Raji (cell line): ENCODE results near the gene LIN9.

ENCODE experiments used
- POLR2A ChIP-seq: IDR thresholded peaks from 2 replicates; pipeline ENCODE4 v1.6.1; 2011; ENCODE audit warnings: low read depth, low read length, control low read depth; ENCODE audit not compliant: insufficient read depth

The LIN9 gene

DNA sequence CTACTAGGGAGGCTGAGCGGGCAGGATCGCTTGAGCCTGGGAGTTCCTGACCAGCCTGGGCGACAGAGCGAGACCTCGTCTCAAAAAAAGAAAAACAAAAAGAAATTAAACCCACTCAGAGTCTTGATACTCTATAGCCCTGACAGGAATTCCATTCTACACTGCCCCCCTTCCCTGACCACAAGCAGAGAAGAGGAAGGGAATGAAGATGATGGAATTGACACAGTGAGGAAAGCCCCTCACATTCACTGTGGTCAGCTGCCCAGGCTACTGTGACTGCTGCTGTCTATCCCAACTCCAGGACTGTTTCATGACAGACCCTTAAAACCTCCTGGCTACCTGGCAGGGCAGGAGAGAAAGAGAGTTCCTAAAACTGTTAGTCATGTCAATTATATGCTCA lies 12.1 kb downstream of the LIN9 start:
- no peak for TF ChIP-seq POLR2A

DNA sequence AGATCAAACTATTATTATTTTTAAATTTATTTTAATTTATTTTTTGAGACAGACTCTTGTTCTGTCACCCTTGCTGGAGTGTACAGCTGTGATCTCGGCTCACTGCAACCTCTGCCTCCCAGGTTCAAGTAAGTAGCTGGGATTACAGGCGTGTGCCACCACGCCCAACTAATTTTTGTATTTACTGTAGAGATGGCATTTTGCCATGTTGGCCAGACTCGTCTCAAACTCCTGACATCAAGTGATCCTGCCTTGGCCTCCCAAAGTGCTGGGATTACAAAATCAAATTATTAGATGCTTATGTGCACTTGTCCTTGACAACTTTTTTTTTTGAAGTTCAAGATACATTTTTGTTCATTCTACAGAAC lies 15.4 kb downstream of the LIN9 start:
- no peak for TF ChIP-seq POLR2A

DNA sequence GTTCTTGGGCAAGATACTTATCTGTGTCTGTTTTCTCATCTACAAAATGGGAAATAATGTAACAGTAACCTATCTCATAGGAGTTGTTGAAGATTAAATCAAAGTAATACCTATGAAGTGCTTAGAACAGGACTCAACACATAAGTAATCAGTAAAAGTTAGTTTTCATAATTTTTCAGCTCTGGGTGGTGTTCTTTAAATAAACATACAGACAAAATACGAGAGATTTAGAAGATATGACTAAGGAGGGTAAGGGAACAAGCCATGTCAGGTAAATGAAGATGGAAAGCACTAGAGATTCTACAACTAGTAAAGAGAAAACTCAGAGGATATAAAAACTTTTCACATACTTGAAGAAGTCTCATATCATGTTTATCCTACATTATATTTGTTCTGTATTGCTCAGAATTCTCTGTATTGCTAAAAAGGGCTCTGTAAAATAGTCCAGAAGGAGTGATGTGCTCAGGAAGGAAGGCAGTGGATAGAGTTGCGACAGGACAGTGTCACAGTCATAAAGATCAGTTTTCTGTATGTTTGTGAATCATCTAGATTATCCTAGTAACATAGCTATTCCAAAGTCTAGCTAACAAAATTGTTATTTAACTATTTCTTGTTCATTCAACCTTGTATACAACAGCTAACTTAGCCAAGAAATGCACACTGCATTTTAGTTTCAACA lies 16.0 kb downstream of the LIN9 start:
- no peak for TF ChIP-seq POLR2A

DNA sequence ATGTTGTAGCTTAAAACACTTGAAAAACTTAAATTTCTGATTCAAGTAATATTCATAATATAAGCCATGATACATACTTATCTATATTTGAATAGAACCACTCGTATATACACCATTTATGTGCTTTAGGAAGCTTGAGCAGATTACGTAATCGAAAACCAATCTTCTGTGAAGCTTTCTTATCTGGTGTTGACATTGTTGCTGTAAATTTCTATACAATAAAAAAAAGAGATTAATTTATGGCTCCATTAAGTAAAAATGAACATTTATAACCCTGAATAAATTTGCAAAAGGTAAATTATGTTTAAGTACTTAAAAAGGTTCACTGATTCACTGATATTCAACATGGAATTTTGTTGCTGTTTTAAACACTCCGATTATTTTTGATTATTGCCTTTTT lies 21.4 kb downstream of the LIN9 start:
- no peak for TF ChIP-seq POLR2A

DNA sequence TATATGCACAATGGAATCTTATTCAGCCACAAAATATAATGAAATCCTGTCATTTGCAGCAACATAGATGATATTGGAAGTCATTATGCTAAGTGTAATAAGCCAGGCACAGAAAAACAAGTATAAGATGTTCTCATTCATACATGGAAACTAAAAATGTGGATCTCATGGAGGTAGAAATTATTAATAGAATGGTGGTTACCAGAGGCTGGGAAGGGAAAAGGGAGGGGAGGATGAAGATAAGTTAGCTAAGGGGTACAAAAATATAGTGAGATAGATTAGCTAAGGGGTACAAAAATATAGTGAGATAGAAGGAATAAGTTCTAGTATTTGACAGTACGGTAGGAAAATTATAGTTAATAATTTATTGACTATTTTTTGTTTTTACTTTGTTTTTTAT lies 27.9 kb downstream of the LIN9 start:
- no peak for TF ChIP-seq POLR2A

DNA sequence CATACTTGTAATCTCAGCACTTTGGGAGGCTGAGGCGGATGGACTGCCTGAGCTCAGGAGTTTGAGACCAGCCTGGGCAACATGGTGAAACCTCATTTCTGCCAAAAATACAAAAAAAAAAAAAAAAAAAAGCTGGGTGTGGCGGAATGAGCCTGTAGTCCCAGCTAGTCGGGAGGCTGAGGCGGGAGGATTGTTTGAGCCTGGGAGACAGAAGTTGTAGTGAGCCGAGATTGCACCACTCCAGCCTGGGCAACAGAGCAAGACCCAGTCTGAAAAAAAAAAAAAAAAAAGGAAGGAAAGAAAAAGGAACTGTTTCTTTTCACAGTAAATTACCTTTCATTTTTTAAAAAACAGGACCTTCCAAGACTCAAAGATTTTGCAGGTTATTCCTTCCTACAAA lies 29.5 kb downstream of the LIN9 start:
- no peak for TF ChIP-seq POLR2A

DNA sequence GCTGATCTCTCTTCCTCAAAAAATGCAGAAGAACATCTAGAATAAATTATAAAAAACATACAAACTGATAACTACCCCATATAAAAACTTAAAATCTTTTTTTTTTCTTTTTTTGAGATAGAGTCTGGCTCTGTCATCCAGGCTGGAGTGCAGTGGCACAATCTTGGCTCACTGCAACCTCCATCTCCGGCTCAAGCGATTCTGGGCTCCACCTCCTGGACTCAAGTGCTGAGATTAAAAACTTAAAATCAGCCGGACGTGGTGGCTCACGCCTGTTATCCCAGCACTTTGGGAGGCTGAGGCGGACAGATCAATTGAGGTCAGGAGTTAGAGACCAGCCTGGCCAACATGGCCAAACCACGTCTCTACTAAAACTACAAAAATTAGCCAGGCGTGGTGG lies 31.1 kb downstream of the LIN9 start:
- no peak for TF ChIP-seq POLR2A

DNA sequence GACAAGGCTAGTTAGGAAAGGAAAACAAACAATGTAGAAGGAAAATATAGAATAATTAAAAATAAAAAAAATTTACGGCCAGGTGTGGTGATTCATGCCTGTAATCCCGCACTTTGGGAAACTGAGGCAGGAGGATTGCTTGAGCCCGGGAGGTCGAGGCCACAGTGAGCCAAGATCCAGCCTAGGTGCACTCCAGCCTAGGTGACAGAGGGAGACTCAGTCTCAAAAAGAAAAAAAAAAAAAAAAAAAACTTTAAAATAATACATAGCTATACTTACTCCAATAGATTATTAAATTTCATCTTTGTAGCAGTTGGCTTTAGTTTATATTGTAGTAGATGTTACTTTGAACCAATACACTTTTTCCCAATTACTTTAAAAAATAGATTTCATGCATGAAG lies 32.0 kb downstream of the LIN9 start:
- no peak for TF ChIP-seq POLR2A

DNA sequence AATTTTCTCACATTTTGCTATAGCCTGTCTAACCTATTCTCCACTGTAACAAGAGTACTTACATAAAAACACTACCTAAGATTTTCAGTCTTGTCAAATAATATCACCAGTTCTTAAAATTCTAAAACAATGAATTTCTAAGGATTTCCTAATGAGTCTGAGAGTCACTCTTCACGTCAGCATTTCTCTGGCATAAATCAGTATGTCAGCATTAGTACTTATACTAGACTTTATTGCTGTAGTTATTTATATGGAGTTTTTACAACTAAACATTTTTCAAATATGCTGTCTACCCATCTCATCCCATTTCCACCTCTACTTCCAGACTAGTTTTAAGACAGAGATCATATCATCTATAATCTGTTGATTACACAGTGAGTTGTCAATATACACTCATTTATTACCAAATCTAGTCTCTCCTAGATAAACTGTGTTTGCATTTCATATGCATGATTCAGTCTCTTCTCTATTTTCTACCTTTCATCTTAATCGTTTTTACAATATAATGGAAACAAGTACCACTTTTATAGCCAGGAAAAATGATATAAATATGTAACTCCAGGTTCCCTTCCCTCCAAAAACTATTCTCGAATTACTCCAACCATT lies 32.8 kb downstream of the LIN9 start:
- TF ChIP-seq POLR2A, result no peak

DNA sequence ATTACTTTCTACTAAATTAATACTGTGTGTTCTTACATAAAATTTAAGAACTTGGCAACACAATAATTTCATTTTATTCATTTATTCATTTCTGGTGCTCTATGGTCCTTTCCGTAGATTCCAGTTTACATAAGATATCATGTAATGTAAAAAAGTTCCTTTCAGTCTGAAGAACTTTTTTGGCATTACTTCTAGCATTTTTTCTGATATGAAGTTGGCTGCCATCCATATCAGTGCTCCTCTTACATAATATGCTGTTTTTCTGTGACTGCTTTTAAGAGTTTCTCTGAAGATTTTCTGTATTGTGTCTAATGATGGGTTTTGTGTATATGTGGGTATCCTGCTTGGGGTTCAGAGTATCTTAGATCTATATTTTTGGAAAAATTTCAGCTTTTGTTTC lies 34.8 kb downstream of the LIN9 start:
- no peak for TF ChIP-seq POLR2A

DNA sequence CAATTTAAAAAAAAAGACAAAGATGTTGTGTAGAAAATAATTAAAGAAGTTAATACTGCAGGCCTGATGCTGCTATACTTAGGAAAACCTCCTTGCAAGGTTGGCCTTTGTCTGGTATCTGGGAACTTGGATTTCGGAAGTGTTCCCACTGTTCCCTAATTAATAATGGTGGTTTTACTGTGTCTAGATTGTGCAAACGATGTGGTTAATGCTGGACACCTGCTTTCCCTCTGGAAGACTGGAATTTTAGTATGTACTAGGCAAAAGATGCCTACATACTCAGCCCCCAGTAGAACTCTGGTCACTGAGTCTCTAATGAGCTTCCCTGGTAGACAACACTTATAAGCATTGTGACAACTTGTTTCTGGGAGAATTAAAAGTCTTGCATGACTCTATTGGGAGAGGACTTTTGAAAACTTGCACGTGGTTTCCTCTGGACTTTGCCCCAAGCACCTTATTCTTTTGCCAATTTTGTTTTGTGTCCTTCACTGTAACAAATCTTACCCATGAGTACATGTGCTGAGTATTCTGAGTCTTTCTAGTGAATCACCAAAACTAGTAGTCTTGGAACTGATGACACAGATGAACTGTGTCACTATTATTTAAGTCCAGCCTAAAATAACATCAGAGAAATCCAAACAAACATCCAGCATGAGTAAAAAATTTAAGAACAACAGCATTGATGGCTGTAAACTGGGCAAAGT lies 40.4 kb downstream of the LIN9 start:
- no peak for TF ChIP-seq POLR2A

DNA sequence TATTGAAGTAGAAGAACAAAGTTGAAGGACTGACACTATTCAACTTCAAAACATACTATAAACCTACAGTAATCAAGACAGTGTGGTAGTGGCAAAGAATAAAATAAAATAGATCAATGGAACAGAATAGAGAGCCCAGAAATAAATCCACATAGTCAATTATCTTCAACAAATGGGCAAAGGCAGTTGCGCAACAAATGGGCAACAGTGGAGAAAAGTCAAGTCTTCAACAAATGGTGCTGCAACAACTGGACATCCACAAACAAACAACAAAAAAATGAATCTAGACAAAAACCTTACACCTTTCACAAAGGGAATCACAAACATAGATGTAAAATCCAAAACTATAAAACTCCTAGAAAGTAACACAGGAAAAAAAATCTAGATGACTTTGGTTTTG lies 47.1 kb downstream of the LIN9 start:
- no peak for TF ChIP-seq POLR2A

DNA sequence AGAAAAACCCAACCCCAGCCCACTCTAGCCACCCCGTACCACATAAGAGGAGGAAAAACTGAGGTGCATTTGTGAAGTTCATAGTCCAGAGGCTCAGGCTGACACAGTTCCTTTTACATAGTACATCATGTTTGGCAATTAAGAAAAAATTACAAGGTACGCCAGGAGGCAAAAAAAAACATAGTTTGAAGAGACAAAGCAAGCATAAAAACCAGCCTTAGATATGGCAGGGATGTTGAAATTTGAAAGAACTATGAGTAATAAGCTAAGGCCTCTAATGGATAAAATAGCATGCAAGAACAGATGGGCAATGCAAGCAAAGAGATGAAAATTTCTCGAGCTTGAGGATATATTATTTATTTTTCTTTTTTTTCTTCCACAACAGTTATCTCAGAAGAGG lies 53.6 kb downstream of the LIN9 start:
- TF ChIP-seq POLR2A, result no peak

DNA sequence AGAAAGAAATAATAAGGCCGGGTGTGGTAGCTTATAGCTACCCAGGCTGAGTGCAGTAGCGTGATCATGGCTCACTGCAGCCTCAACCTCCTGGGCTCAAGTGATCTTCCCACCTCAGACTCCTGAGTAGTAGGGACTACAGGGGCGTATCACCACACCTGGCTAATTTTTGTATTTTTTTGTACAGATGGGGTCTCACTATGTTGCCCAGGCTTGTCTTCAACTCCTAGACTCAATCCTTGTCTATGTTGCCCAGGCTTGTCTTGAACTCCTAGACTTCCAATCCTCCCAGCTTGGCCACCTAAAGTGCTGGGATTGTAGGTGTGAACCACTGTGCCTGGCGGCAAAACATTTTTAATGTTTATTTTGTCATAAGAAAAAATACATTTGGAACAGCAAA lies 55.0 kb downstream of the LIN9 start:
- no peak for TF ChIP-seq POLR2A

DNA sequence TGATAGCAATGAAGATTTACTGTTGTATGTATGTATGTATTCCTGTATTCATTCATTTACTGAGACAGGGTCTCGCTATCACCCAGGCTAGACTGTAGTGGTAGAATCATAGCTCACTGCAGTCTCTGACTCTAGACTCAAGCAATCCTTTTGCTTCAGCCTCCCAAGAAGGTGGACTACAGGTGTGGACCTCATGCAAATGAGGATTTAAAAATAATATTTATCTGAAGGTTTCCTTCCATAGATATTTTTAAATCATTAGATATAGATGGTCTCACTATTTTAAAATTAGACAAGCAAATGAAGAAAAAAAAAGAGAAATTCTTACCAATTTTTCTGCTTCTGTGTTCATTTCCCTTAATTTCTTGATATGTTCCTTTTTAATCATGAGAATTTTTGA lies 58.5 kb downstream of the LIN9 start:
- no peak for TF ChIP-seq POLR2A

DNA sequence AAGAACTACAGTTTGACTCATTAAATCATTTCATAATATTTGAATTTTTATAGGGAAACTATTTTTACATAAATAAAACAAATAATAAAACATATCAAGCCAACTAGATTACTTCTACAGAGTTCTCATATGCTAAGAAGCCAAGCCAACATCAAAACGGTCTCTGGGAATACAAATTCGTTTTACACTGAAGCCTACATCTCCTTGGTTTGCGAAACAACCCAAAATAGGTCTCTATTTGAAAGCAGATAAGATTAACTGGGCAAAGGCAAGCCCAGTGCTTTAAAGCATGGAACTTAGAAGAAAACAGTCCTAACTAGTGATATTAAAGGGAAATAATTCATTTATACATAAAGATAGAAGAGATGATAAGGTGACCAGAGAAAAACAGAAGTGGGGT lies 60.2 kb downstream of the LIN9 start:
- no peak for TF ChIP-seq POLR2A
